Upper lobe of left lung (tissue), 6 donors: ENCODE data around the gene PEX14. TPM values are rescaled to one million over a fixed set of nuclear protein-coding genes. Genes with fewer than 3 reads are reported as not detected.

Experiments
- ATAC-seq, 2 donors: fragments of 200-7000 bp; cut with Tn5 transposase; one replicate each; pipeline ENCODE4 v1.9.1; 2022; ENCODE audit warnings: mild to moderate bottlenecking in 2 of 2, moderate library complexity in 2 of 2; ENCODE audit not compliant: low FRiP score in 2 of 2
- DNase-seq, 2 donors: peaks; one replicate each; pipeline ENCODE4 v3.0.0-alpha.2; 2019 to 2020
- H3K27ac ChIP-seq, 4 donors: fragments of 200-600 bp; sonication (generic); one replicate each; pipeline ENCODE4 v1.5.1; 2016 to 2019
- H3K27me3 ChIP-seq, 4 donors: fragments of 200-600 bp; sonication (generic); one replicate each; pipeline ENCODE4 v1.5.1; 2017 to 2019
- H3K36me3 ChIP-seq, 4 donors: fragments of 200-600 bp; sonication (generic); one replicate each; pipeline ENCODE4 v1.5.1; 2016 to 2019
- H3K4me1 ChIP-seq, 4 donors: fragments of 200-600 bp; sonication (generic); one replicate each; pipeline ENCODE4 v1.5.1; 2018 to 2019
- H3K4me3 ChIP-seq, 4 donors: fragments of 200-600 bp; sonication (generic); one replicate each; pipeline ENCODE4 v1.5.1; 2017 to 2019; ENCODE audit warnings: mild to moderate bottlenecking in 2 of 4, moderate library complexity in 1 of 4
- H3K9me3 ChIP-seq, 4 donors: fragments of 200-600 bp; sonication (generic); one replicate each; pipeline ENCODE4 v1.5.1; 2018 to 2019
- CTCF ChIP-seq, 6 experiments: fragments of 450-650 bp in 4 of 6; fragments of 200-600 bp in 2 of 6; sonication (generic) in 2 of 6; IDR thresholded peaks; one replicate each; pipeline ENCODE4 v1.5.1; 2016 to 2019; ENCODE audit warnings: antibody characterized with exemption in 6 of 6
- EP300 ChIP-seq, 4 donors: sonication (generic); formaldehyde crosslinking; IDR thresholded peaks; one replicate each; pipeline ENCODE4 v1.5.1; 2017; ENCODE audit warnings: antibody characterized with exemption in 4 of 4, control low read depth in 2 of 4
- POLR2A ChIP-seq, 4 donors: fragments of 450-650 bp; IDR thresholded peaks; one replicate each; pipeline ENCODE4 v1.5.1; 2016 to 2017; ENCODE audit warnings: antibody characterized with exemption in 4 of 4, mild to moderate bottlenecking in 2 of 4
- POLR2AphosphoS5 ChIP-seq, 2 donors: sonication (generic); formaldehyde crosslinking; IDR thresholded peaks; one replicate each; pipeline ENCODE4 v1.5.1; 2017; ENCODE audit warnings: antibody characterized with exemption in 2 of 2
- WGBS, 2 donors: methylation state at CpG; one replicate each; pipeline ENCODE4 v1.1.5; 2017 to 2018; 5-methylcytosine and 5-hydroxymethylcytosine counted together
- total RNA-seq, 6 donors: library from RNA; depleted of rRNA in 4 of 6; stranded (reverse); fragments of >200 nt in 4 of 6; gene quantifications; one replicate each; pipeline versions ENCODE4 v1.1.0 to v1.2.1, GENCODE V29; 2016 to 2021
- donor health status: DM: no; HTN: no; CAD: no; lungs with moderate emphysema.
- donor health status: DM: no; HTN: yes; CAD: no; lungs with severe emphysema.

PEX14 gene
- total RNA-seq, 6 donors from 2014 or later, result 21.2 to 43.0 (median 29.9) TPM

DNA sequence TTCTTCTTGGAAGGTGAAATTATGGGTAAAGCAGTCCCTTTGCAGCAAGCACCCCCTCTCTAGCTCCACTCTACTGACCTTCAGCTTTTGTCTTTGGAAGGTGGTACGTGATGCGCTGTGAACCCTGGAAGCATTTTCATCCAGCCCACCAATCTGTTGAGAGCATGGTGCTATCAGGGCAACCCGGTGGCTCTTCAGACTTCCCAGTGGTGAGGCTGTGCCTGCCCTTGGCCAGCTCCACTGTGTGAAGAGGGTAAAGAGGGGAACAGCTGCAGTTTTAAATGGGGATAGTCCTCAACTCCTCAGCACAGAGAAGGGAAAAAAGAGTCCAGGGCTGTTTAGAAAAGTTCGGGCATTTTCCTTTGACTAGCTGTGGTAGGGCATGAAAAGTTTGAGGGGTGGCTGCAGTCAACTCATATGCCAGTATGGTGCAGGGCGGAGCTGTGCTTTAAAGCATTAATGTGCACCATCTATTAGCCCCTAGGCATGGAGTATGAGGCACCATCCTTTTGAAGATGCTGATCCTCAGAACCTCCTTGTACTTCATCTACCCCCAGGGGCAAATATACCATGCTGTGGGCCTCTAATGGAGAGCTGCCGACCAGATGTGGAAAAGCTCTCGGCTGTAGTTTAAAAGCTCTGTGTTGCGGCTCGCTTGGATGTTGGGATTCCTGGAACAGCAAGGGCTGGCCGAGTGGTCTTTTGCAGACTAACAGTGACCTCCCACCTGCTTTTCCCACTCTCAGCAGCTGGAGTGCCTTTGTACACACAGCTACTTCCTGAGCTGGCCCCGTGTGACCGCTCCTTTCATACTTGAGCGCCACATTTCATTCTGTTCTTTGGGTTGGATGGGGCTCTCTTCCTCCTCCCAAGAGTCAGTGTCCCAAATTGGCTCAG is 123.0 kb downstream of the PEX14 start:
- ATAC-seq (peak; percentile 10 to 28), DNase-seq (no peak)
- no peak overlapping the region for H3K4me3 ChIP-seq
- H3K27me3 ChIP-seq, result no peaks in the 10 kb centered on the region
- H3K27ac ChIP-seq, result no peak overlapping the region
- TF ChIP-seq POLR2A (IDR thresholded peaks at IDR 0.05) (no peak), EP300 (IDR thresholded peaks at IDR 0.05) (no peak), POLR2AphosphoS5 (IDR thresholded peaks at IDR 0.05) (no peak), CTCF (IDR thresholded peaks at IDR 0.05) (no peak)
- H3K4me1 ChIP-seq, result peaks cover 0 to 21% (median 3%) of the 10 kb centered on the region in 4 donors
- peaks cover 0 to 3% (median 0%) of the 10 kb centered on the region in 4 donors for H3K36me3 ChIP-seq
- H3K9me3 ChIP-seq, result no peaks in the 10 kb centered on the region
- 75 to 88% methylated on average over 10 to 13 of the region's 13 CpGs for WGBS, 2 donors

- TF ChIP-seq POLR2A (IDR thresholded peaks at IDR 0.05), result no peak
- no peak for TF ChIP-seq POLR2AphosphoS5 (IDR thresholded peaks at IDR 0.05)
- no peak for TF ChIP-seq CTCF (IDR thresholded peaks at IDR 0.05)
- TF ChIP-seq EP300 (IDR thresholded peaks at IDR 0.05), result no peak
- H3K27me3 ChIP-seq, result no peaks in the 10 kb centered on the region
- ATAC-seq, result no peak
- WGBS, 2 donors, result 72 to 73% methylated on average over 6 of the region's 6 CpGs
- H3K4me1 ChIP-seq, result peaks cover 0 to 21% (median 3%) of the 10 kb centered on the region in 4 donors
- DNase-seq, result peak in 1 of 2 donors; percentile 43
- no peak overlapping the region for H3K27ac ChIP-seq
- peaks cover 0 to 3% (median 0%) of the 10 kb centered on the region in 4 donors for H3K36me3 ChIP-seq
- no peak overlapping the region for H3K4me3 ChIP-seq
- no peaks in the 10 kb centered on the region for H3K9me3 ChIP-seq
These were observed 123.6 kb downstream of the PEX14 start for GRCh38 chr1:10598389-10598702.

DNA sequence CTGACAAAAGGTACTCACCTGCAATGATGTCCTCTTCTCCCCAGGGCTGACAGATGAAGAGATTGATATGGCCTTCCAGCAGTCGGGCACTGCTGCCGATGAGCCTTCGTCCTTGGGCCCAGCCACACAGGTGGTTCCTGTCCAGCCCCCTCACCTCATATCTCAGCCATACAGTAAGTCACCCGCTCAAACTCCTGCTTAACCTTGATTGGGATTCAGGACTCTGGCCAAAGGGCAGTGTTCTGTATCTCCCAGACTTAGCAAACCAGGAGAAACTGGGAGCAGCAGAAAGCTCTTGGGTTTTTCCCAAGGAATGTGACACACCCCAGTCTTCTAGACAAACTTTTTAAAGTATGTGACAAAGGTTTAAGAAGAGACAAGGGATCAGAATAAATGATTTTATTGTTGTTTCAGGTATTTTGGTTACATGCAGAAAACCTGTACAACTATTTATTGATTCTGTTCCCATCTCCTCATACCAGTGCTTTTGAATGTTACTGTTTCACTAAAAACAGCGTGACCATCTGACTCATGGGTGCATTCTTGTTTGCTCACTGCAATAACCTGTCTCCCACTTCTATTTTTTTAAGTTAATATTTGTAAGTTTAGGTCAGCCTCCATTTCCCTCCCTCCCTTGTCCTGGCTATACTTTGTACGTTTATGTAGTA is 124.6 kb downstream of the PEX14 start:
- Histone ChIP-seq H3K27ac (peak overlapping the region in 1 of 4 donors; percentile 6), H3K9me3 (no peaks in the 10 kb centered on the region), H3K36me3 (peaks cover 0 to 3% (median 0%) of the 10 kb centered on the region in 4 donors), H3K4me3 (no peak overlapping the region), H3K27me3 (no peaks in the 10 kb centered on the region), H3K4me1 (peaks cover 0 to 19% (median 3%) of the 10 kb centered on the region in 4 donors)
- no peak for TF ChIP-seq CTCF (IDR thresholded peaks at IDR 0.05)
- DNase-seq, result peak in 1 of 2 donors; percentile 28
- 75 to 83% methylated on average over 5 to 6 of the region's 6 CpGs for WGBS, 2 donors
- no peak for ATAC-seq

GRCh38 chr1:10601342-10602070 is 126.8 kb downstream of the PEX14 start:
- Histone ChIP-seq H3K36me3 (peaks cover 0 to 3% (median 0%) of the 10 kb centered on the region in 4 donors), H3K9me3 (no peaks in the 10 kb centered on the region), H3K4me1 (peaks cover 0 to 14% (median 2%) of the 10 kb centered on the region in 4 donors), H3K27ac (no peak overlapping the region), H3K27me3 (no peaks in the 10 kb centered on the region), H3K4me3 (no peak overlapping the region)
- WGBS, 2 donors, result 92 to 98% methylated on average over 6 of the region's 6 CpGs
- ATAC-seq (no peak), DNase-seq (no peak)
- no peak for TF ChIP-seq EP300 (IDR thresholded peaks at IDR 0.05)
- TF ChIP-seq POLR2AphosphoS5 (IDR thresholded peaks at IDR 0.05), result no peak
- no peak for TF ChIP-seq CTCF (IDR thresholded peaks at IDR 0.05)
- TF ChIP-seq POLR2A (IDR thresholded peaks at IDR 0.05), result no peak
